GM19238 (cell line): ENCODE results near the gene MYO19.
A peak's percentile ranks its signal among the peaks of the same experiment; 100 is the strongest.

Experiments used
- DNase-seq: peaks from one replicate; pipeline ENCODE4 v3.0.0; 2011; ENCODE audit warnings: low spot score; ENCODE audit not compliant: insufficient read length

Gene MYO19, protein sequence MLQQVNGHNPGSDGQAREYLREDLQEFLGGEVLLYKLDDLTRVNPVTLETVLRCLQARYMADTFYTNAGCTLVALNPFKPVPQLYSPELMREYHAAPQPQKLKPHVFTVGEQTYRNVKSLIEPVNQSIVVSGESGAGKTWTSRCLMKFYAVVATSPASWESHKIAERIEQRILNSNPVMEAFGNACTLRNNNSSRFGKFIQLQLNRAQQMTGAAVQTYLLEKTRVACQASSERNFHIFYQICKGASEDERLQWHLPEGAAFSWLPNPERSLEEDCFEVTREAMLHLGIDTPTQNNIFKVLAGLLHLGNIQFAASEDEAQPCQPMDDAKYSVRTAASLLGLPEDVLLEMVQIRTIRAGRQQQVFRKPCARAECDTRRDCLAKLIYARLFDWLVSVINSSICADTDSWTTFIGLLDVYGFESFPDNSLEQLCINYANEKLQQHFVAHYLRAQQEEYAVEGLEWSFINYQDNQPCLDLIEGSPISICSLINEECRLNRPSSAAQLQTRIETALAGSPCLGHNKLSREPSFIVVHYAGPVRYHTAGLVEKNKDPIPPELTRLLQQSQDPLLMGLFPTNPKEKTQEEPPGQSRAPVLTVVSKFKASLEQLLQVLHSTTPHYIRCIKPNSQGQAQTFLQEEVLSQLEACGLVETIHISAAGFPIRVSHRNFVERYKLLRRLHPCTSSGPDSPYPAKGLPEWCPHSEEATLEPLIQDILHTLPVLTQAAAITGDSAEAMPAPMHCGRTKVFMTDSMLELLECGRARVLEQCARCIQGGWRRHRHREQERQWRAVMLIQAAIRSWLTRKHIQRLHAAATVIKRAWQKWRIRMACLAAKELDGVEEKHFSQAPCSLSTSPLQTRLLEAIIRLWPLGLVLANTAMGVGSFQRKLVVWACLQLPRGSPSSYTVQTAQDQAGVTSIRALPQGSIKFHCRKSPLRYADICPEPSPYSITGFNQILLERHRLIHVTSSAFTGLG

DNA sequence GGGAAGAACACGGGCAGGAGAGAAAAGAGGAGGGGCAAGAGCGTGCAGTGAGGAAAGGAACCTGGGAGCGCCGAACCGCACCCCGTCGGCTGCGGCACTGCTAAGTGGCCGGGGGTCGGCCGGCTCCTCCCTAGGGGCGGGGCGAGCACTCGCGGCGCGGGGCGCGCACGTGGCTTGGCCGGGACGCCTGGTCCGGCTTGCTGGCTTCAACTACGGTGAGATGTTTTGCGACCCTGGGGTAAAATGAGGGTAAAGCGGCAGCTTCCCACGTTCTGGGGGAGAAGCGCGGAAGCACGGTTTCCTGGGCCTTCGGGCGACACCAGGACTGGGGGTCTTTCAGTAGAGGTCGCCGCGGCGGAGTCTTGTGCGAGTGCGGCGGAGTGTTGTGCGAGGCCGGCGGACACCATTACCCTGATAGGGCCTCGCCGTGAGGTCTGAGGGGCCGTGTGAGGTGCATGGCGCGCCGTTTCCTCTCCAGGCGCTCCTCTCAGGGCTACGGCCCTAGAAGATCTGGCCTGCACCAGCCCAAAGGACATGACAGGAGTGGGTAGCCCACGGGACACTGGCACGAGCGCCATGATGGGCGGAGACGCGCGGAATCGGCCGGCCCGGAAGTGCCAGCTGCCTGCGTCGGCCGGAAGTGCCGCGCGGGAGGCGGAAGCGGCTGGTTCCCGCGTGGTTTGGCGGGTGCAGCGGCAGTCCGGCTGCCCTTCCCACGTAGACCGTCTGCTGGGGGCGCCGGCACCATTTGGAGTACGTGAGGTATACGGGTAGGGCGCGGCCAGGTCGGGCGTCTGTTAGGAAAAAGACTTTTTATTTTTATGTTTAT is at the start of gene MYO19, which contains the start of gene PIGW:
MYO19 (minus strand) TSS at position 29 of the 829 bp plus-strand sequence. CDS start 2,330 bp downstream, outside the sequence.
PIGW (plus strand) TSS at position 148 of the 829 bp plus-strand sequence. CDS start 2,115 bp downstream, outside the sequence.
- peak; percentile 86 for DNase-seq

DNA sequence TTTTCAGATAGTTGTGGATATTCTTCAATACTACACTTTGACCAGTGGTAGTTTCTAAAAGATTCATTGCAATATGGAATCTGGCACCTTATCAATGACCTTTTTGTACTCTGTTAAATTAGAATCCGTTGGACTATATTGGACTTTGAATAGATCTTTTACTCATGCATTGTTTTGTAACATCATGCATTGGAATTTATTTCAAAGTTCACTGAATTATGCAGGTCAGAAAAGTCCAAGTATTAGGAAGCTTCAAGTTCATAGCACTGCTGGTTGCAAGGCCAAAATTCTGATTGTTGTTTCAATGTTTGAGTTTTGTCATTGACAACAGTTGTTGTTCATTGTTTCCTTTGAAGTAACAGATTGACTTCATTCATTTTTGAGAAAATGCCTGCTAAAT is 49.1 kb upstream of the MYO19 start:
- DNase-seq = no peak

DNA sequence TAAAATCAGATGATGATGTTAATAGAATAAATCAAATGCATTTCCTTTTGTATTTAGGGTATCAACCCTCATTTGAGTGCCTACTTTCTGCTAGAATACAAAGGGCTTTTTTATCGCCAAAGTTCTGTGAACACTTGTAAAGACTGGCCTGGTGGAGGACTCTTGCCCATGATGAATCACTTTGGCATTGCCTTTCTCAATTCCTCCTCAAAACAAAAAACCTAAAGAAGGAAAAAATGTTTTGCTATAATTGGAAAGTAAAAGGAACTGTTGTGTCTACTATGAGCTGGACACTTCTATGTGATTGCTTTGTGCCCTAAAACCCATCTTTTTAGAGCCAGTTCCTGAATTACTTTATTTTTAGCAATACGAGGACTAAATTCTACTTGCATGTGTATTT is 44.0 kb upstream of the MYO19 start:
- DNase-seq = no peak

DNA sequence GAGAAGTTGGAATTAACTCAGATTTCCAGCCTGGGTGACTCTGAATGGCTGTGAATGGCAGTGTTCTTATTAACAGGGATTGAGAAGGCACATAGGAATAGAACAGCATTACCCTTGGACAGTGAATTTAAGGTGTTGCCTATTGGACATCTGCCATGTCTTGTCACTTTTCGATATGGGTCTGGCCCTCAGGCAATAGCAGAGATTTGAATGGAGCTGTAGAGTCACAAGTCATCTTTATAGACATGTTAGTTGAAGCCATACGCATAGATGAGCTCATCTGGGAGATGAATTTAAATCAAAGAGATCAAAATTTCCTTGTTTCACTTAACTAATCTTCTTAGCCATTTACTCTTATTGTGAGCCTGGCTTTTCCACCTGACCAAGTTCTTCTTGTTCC is 42.1 kb upstream of the MYO19 start:
- no peak for DNase-seq

DNA sequence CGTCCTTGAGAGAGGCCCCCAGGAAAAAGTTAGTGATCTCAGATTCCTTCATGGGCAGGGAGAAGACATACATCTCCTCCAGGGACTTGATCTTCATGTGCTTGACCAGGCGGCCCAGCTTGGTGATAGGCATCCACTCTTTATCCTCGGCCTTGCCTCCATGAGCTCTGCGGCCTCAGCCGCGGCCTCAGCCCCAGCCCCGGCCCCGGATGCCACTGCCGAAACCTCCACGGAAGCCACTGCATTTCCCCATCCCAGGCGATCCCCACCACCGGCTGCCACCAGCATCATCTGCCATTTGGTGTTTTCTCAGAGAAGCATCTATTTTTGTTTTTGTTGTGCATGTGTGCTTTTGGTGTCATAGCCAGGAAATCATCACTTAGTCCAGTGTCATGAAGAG is 40.4 kb upstream of the MYO19 start:
- DNase-seq = no peak

DNA sequence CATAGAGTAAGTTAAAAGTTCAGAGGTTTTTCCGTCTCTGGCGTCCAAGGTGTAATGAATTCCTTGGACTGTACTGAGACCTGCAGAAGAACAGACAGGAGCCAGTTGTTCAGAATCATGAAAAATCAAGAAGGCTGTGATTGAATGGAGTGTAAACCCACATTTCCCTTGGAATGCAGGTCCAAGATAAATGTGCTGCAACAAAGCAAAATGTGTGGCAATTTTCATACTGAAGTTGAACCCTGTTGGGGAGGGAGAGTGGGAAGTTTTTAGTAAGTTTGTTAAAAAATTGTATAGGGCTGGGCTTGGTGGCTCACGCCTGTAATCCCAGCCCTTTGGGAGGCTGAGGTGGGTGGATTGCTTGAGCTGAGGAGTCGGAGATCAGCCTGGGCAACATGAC is 31.4 kb upstream of the MYO19 start:
- no peak for DNase-seq

DNA sequence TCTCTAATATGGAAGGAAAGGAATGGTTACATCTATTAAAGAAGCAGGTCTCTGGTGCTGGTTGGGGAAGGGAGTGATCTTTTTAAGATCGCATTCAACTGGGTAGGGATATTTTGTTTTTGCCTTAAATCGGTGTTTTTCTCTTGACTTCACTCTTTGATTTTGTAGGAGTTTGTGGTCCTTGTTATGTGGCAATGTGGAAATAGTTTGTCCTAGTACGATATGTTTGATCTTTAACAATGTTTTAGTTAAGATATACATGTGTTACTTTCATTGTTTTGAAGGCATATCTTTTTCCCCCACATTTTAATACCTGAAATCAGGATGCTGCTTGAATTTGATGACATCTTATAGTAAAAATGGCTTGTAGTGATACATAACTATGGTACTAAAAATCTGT is 18.8 kb upstream of the MYO19 start:
- DNase-seq = no peak

DNA sequence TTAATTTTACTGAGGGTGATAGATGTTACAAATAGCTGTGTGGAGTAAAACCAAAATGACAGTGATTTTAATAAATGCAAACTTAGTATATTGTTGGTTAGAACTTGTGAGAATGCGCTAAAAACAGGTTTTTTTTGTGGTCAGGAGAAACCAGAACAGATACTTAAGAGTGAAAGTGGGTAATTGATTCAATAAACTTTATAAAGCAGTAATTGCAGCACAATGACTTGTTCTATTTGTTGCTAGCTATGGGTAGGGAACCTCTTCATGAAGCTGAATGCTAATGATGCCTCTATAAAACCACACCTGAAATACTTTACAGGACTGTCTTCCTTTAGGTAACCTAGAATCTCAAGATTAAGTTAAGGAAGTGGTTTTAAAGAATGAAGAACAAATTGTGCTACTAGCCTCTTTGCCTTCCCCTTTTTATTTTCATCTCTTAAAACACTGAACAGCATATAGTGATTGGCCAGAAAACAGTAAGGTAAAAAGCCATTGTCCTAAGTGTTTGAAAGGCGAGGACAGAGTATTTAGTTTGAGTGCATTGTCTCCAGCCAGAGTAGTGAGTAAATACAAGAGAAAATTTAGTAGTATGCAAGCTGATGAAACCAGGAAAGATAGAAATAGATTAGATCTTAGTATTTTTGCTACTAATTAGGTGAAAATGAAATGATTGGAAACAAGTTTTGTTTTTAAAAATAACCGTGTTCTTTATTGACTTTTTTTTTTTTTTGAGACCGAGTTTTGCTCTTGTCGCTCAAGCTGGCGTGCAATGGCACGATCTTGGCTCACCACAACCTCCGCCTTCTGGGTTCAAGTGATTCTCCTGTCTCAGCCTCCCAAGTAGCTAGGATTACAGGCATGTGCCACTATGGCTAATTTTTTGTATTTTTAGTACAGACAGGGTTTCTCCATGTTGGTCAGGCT is 16.1 kb upstream of the MYO19 start:
- DNase-seq = no peak

DNA sequence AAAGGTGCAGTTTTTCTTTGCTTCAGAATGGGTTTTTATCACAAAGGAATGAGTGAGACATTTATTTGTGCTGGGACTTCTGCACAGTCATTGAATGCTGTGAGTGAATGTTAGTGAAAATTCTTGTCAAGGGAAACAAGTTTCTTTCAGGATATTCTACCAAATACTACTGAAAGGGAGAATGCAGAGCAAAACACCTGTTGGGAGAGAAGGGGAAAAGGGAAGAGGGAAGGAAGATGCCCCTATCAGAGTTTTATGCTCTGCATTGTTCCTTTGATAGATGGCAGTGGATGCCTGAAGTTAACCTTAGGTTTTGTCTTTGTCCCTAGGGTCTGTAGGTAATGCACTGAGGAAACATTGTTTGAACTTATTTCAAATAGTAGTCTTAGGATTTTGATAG is 13.1 kb upstream of the MYO19 start:
- no peak for DNase-seq

DNA sequence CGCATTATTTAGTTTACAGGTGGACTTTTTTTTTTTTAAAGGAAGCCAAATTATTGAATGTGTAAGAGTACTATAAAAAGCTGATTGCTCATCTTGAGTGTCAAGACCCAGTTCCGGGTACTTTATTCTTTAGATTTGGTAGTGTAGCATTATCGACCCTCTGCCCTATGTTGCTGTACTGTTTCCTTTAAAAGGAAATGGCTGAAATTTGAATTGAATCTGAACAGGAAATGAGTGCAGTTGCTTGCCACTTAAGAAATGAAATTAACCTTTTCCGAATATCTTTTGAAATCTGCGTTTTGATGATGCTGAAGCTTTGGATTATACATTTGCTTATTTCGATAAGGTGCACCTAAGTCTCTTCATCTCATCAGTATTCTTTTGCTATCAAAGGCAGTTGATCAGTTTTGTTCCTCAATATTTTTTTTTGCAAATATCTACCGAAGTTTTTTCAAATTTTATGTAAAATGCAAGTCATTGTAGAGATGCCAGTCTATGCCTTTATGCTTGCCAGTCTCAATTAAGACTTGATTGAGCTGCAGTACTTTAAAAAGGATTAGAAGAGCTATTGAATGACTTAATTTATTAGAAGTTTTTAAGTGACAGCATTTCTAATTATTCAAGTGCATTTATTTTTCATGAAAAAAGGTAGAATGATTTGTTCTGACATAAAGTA is 11.9 kb upstream of the MYO19 start:
- DNase-seq = no peak

DNA sequence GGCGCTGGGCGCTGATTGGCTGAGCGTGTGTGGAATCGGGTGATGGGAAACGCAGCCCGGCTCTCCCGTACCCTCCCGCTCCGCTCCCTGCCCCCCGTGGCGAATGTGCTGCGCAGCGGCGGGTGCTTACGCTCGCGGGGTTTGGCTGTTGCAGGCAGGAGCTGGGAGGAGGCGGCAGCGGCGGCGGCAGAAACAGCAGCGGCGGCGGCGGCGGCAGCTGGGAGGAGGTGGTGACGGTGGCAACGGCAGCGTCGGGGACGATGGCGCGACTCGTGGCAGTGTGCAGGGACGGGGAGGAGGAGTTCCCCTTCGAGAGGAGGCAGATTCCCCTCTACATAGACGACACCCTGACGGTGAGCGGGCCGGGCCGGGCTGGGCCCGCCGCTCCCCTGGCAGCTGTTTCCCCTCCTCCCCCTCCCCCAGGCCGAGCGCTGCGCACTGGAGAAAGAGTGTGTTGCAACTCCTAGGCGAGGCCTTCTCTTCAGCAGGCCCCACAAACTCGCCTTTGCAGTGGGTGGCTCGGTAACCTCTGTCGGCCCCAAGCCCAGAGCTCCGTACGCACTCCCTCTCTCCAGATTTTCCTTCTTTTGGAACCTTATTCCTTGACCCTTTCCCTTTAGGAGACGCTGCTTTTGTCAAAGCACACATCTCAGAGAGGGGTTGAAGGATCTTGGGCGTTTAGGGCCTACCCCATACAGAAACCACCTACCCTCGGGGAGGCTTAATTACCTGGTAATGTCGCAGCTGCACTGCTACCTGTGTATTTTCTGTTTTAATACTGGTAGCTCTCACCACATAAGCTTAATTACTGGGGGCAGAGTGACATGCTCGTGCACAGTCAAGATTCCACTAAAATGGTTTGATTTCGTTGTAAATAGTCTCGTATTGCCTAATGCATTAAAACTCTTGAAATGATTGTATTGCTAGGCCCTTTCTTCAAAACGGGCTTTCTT is 11.1 kb upstream of the MYO19 start:
- DNase-seq = peak; percentile 91

DNA sequence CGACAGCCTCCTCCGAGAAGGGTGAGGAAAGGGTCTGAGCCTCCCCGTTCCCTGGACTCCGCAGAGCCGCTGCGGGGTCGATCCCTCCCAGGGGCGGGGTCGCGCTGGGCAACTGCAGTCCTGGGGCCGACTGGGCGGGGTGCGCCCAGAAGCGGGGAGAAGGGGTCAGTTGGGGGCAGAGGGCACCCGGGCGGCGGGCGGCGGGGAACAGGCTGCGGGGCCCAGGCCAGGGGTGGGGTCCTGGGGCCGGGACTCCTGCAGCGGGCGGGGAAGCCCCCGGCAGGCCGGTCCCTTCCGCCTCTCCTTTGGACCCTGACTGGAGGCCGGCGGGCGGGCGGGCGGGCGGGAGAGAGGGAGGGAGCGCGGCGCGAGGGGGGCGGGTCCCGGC is 10.4 kb upstream of the MYO19 start:
- DNase-seq = no peak

DNA sequence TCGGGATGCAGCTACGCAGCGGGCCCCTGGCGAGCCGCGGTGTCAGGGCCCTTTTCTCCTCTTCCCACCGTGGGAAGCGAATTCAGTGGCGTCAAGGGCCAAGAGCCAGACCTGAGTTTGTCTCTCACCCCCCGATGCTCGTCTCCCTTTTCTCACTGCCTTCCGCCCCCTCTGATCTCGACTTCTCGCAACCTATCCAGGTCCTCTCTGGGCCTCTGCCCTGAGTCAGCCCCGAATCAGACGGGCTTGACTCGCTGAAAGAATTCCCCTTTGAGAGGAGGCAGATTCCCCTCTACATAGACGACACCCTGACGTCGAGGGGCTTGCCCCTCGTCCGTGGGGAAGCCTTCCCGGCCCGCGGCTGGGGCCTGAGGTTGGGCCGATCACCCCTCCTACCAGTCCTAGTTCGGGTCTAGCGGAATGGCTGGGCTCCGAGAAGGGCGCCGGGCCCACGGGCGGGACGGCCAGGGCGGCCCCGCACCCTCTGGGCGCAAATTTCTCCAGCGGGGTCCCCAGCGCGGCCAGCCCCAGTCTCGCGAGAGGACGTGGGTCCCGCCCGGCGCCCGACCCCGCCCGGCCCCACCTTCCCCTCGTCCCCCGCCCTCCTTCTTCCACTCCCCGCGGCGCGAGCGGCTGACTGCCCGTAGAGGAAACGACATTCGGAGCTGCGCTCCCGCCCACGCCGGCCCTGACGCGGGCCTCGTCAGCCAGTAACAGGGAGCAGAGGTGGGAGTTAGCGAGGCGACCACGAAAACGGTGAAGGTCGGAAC is 9.8 kb upstream of the MYO19 start, which contains the start of gene GGNBP2:
GGNBP2 (plus strand) TSS at position 613 of the 770 bp plus-strand sequence. CDS start 806 bp downstream, outside the sequence.
- peak; percentile 80 for DNase-seq

DNA sequence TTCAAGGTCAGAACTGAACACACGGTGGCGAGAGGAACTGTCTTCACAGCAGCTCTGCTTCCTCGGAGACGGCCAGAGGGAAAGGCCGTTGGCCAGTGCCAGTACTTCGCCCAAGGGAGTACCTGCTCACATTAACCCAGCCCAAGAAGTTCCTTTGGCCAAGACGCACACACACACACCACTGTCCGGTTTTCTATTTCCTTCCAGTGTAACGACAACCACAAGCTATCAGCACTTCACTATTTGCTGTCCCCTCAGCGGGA is 9.3 kb upstream of the MYO19 start:
- no peak for DNase-seq

DNA sequence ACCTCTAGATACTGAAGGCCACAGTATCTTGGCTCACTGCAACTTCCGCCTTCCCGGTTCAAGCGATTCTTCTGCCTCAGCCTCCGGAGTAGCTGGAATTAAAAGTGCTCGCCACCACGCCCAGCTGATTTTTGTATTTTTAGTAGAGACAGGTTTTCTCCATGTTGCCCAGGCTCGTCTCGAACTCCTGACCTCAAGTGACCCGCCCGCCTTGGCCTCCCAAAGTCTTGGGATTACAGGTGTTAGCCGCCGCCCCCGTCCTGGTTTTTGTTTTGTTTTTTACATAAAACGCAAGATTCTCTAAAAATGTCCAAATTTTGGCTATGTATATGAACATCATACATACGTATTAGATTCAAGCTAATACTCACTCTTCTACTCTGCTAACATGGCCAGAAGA is 8.1 kb upstream of the MYO19 start:
- DNase-seq = no peak

DNA sequence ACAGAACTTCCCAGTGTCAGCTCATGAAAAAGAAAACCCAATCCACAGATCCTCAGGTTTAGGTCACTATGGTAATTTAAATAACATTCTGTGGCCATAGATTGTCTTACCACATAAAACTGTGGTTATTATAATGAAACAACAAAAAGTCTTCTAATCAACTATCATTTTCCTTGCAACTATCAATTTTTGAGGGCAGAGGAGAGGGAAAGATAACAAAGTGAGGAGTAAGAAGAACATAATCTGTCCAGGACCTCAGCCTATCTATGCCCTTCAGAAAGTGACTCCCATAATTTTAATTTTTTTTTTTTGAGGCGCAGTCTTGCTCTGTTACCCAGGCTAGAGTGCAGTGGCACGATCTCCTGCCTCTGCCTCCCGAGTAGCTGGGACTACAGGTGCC is 6.0 kb upstream of the MYO19 start:
- no peak for DNase-seq

DNA sequence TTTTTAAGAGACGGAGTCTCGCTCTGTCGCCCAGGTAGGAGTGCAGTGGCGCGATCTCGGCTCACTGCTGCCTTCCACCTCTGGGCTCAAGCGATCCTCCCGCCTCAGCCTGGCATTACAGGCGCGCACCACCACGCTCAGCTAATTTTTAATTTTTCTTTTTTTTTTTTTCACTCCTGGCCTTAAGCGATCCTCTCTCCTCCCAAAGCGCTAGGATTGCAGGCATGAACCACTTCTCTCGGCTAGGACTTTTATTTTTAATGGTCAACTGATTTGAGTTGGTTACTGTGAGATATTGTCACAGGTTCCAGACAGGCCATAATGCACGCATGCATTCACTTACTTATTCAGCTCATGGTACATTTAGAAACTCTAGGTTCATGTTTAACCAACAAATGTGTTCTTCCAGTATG is 1.0 kb upstream of the MYO19 start:
- DNase-seq = no peak
